Fibroblast of lung (primary cell): ENCODE measurements around the gene CD48.

Source experiments
- CTCF ChIP-seq, 2 donors: IDR thresholded peaks in 1 of 2; conservative IDR thresholded peaks in 1 of 2; 1 replicate in 1 of 2; 2 replicates in 1 of 2; pipeline ENCODE4 v1.5.1; 2011 to 2012; ENCODE audit warnings: low read length in 2 of 2, control low read depth in 1 of 2, inconsistent platforms in 1 of 2, low read depth in 1 of 2, mild to moderate bottlenecking in 1 of 2
- EZH2 ChIP-seq: IDR thresholded peaks from 2 replicates; pipeline ENCODE4 v1.5.1; 2012; ENCODE audit warnings: low read length, control low read depth, mild to moderate bottlenecking; ENCODE audit errors: missing control alignments

- TF ChIP-seq CTCF (conservative IDR thresholded peaks at IDR 0.05 in 1 of 2, IDR thresholded peaks at IDR 0.05 in 1 of 2; ENCODE audit: low read depth in 1 of 2, low read length in 2 of 2) (no peak), EZH2 (no peak)
Observed at GRCh38 chr1:160676869-160677597, 34.6 kb downstream of the CD48 start.
